HCT116 (cell line): Measurements from ENCODE around the gene OSBPL5. TPM values are rescaled to one million over a fixed set of nuclear protein-coding genes. Genes with fewer than 3 reads are reported as not detected.

Source experiments
- ATAC-seq: fragments of 200-7000 bp; cut with Tn5 transposase; 2 replicates; pipeline ENCODE4 v1.9.1; 2020; ENCODE audit warnings: mild to moderate bottlenecking, moderate library complexity
- BruUV-seq: library from RNA; stranded (reverse); fragments of 400-500 nt; replicated peaks from 2 replicates; lab custom pipeline; 2021; lab: Mats Ljungman, UMichigan
- CTCF ChIA-PET: fragments of 300-600 bp; sonication (Branson Sonifier 250); formaldehyde crosslinking; loops from one replicate; lab custom pipeline; 2021; ENCODE audit warnings: antibody characterized with exemption; lab: Charles Lee
- POLR2A ChIA-PET: fragments of 300-600, 350-600 bp; sonication (Branson Sonifier 250); formaldehyde crosslinking; loops from one replicate; lab custom pipeline; 2021; ENCODE audit warnings: antibody characterized with exemption; lab: Charles Lee
- RAD21 ChIA-PET, 2 experiments: fragments of 300-600 bp; sonication (Branson Sonifier 250); formaldehyde crosslinking; loops; one replicate each; lab custom pipeline; 2023; ENCODE audit warnings: low total read pairs in 2 of 2; ENCODE audit not compliant: uncharacterized antibody in 2 of 2, unreplicated experiment in 2 of 2, low non-redundant PET in 1 of 2; lab: Charles Lee
- DNase-seq: peaks from one replicate; pipeline ENCODE4 v3.0.0-alpha.2; 2010; ENCODE audit warnings: low read depth, low spot score
- H2AFZ ChIP-seq: fragments of 200-600 bp; shearing (Covaris generic), sonication (generic); 2 replicates; pipeline ENCODE4 v1.6.1; 2017; ENCODE audit warnings: low read depth, mixed run types, mixed read lengths, antibody characterized with exemption, low read length; ENCODE audit not compliant: poor library complexity, severe bottlenecking
- H3K27ac ChIP-seq: 2 replicates; pipeline ENCODE4 v1.5.1; 2012; ENCODE audit warnings: low read depth, low read length
- H3K27me3 ChIP-seq: fragments of 200-600 bp; sonication (generic); 2 replicates; pipeline ENCODE4 v1.6.1; 2016; ENCODE audit warnings: mixed run types, low read length, mixed read lengths; ENCODE audit not compliant: insufficient read depth
- H3K36me3 ChIP-seq, 2 experiments: fragments of 200-500 bp in 1 of 2; fragments of 200-600 bp in 1 of 2; sonication (Bioruptor generic) in 1 of 2; sonication (generic) in 1 of 2; 2 replicates each; pipeline versions ENCODE4 v1.5.1 to v1.6.1; 2014 to 2016; ENCODE audit warnings: low read length in 2 of 2, inconsistent platforms in 1 of 2, mixed read lengths in 1 of 2, mixed run types in 1 of 2; ENCODE audit not compliant: insufficient read depth in 2 of 2, control insufficient read depth in 1 of 2
- H3K4me1 ChIP-seq, 2 experiments: fragments of 200-600 bp in 1 of 2; sonication (generic) in 1 of 2; 2 replicates each; pipeline versions ENCODE4 v1.5.1 to v1.6.1; 2012 to 2017; ENCODE audit warnings: low read length in 2 of 2, inconsistent platforms in 1 of 2, mild to moderate bottlenecking in 1 of 2, mixed read lengths in 1 of 2, mixed run types in 1 of 2, moderate library complexity in 1 of 2; ENCODE audit not compliant: insufficient read depth in 2 of 2, control insufficient read depth in 1 of 2
- H3K4me2 ChIP-seq: fragments of 200-600 bp; sonication (generic); 2 replicates; pipeline ENCODE4 v1.6.1; 2017; ENCODE audit warnings: mixed run types, low read length, mixed read lengths
- H3K4me3 ChIP-seq, 2 experiments: fragments of 200-600 bp in 1 of 2; sonication (generic) in 1 of 2; replicated peaks in 1 of 2; 2 replicates each; pipeline ENCODE4 v1.5.1; 2011 to 2016; ENCODE audit warnings: low read length in 2 of 2, control low read depth in 1 of 2, low read depth in 1 of 2, mild to moderate bottlenecking in 1 of 2, mixed read lengths in 1 of 2, mixed run types in 1 of 2
- H3K79me2 ChIP-seq: fragments of 200-600 bp; sonication (generic); 2 replicates; pipeline ENCODE4 v1.6.1; 2017; ENCODE audit warnings: mild to moderate bottlenecking, mixed run types, low read length, moderate library complexity, mixed read lengths; ENCODE audit not compliant: insufficient read depth
- H3K9ac ChIP-seq: fragments of 200-600 bp; sonication (generic); 2 replicates; pipeline ENCODE4 v1.6.1; 2016; ENCODE audit warnings: low read length, mixed read lengths
- H3K9me2 ChIP-seq: fragments of 200-600 bp; sonication (generic), shearing (Covaris generic); 2 replicates; pipeline ENCODE4 v1.6.1; 2017; ENCODE audit warnings: mixed run types, mild to moderate bottlenecking, moderate library complexity; ENCODE audit not compliant: insufficient read depth
- H3K9me3 ChIP-seq, 2 experiments: fragments of 200-500 bp in 1 of 2; fragments of 200-600 bp in 1 of 2; sonication (Bioruptor generic) in 1 of 2; sonication (generic) in 1 of 2; 2 replicates each; pipeline ENCODE4 v1.6.1; 2014 to 2017; ENCODE audit warnings: low read length in 2 of 2, mixed read lengths in 2 of 2, inconsistent platforms in 1 of 2, low read depth in 1 of 2, mild to moderate bottlenecking in 1 of 2, mixed run types in 1 of 2, moderate library complexity in 1 of 2; ENCODE audit not compliant: control insufficient read depth in 1 of 2, insufficient read depth in 1 of 2
- H4K20me1 ChIP-seq: fragments of 200-600 bp; sonication (generic), shearing (Covaris generic); 2 replicates; pipeline ENCODE4 v1.6.1; 2017; ENCODE audit warnings: mixed run types, mild to moderate bottlenecking, moderate library complexity; ENCODE audit not compliant: insufficient read depth
- EZH2 ChIP-seq: fragments of 200-600 bp; sonication (generic); IDR thresholded peaks from 2 replicates; pipeline ENCODE4 v1.6.1; 2017; ENCODE audit warnings: antibody characterized with exemption, mixed run types
- FOSL1 ChIP-seq: IDR thresholded peaks from 2 replicates; pipeline ENCODE4 v1.6.1; 2012; ENCODE audit warnings: low read depth
- POLR2A ChIP-seq: IDR thresholded peaks from 2 replicates; pipeline ENCODE4 v1.7.0; 2011; ENCODE audit warnings: borderline replicate concordance; ENCODE audit not compliant: insufficient read depth, insufficient read length; ENCODE audit errors: extremely low read depth
- POLR2AphosphoS5 ChIP-seq: IDR thresholded peaks from 2 replicates; pipeline ENCODE4 v1.6.1; 2011; ENCODE audit warnings: mild to moderate bottlenecking, low read depth, low read length, moderate library complexity
- SIN3A ChIP-seq: IDR thresholded peaks from 2 replicates; pipeline ENCODE4 v1.6.1; 2012; ENCODE audit warnings: low read depth
- SP1 ChIP-seq: IDR thresholded peaks from 2 replicates; pipeline ENCODE4 v1.6.1; 2012; ENCODE audit warnings: low read depth
- ZFX ChIP-seq: fragments of 450-650 bp; IDR thresholded peaks from 2 replicates; pipeline ENCODE4 v1.6.1; 2017
- intact Hi-C: fragments of 100-400 bp; cut with micrococcal nuclease; formaldehyde crosslinking; loops from 2 replicates; pipeline ENCODE4 v1.10.0; 2022
- total RNA-seq: library from RNA; stranded (reverse); gene quantifications from one replicate; pipeline ENCODE4 v1.2.1, GENCODE V29; 2021; ENCODE audit not compliant: unreplicated experiment
- TF ChIP-seq, protein P1 (sequence below): IDR thresholded peaks from 2 replicates; pipeline ENCODE4 v1.6.1; 2011; ENCODE audit warnings: mild to moderate bottlenecking, low read length, moderate library complexity; ENCODE audit not compliant: insufficient replicate concordance; ENCODE audit errors: extremely low read depth

OSBPL5 gene
- total RNA-seq, 1 experiment from 2014 or later: 44.2 TPM

DNA sequence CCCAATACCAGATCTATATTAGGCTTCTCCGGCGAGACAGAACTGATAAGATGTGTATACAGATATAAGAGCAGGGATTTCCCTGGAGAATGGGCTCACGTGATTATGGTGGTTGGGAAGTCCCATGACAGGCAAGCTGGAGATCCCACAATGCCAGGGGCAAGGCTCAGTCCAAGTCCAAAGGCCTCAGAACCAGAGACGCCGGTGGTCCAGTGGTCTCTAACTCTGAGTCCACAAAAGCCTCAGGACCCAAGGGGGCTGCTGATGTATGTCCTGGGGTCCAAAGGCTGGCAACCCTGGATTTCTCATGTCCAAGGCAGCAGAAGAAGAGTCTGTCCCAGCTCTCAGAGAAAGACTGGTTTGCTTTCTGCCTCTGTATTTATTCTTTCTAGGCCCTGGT, 15.8 kb upstream of the OSBPL5 start:
- Histone ChIP-seq H3K36me3 (no peaks in the 10 kb centered on the region), H4K20me1 (no peaks in the 10 kb centered on the region), H3K9me3 (peaks cover 0 to 7% of the 10 kb centered on the region in 2 experiments; a peak in 1 of 4 replicates), H3K4me1 (no peaks in the 10 kb centered on the region), H3K4me3 (no peak overlapping the region), H3K79me2 (no peaks in the 10 kb centered on the region), H2AFZ (no peak overlapping the region), H3K27ac (no peak overlapping the region), H3K27me3 (no peaks in the 10 kb centered on the region), H3K9ac (no peak overlapping the region), H3K9me2 (no peaks in the 10 kb centered on the region), H3K4me2 (no peak overlapping the region)
- TF ChIP-seq POLR2AphosphoS5 (no peak), EZH2 (no peak), SIN3A (no peak)
- TF ChIP-seq, protein P1, sequence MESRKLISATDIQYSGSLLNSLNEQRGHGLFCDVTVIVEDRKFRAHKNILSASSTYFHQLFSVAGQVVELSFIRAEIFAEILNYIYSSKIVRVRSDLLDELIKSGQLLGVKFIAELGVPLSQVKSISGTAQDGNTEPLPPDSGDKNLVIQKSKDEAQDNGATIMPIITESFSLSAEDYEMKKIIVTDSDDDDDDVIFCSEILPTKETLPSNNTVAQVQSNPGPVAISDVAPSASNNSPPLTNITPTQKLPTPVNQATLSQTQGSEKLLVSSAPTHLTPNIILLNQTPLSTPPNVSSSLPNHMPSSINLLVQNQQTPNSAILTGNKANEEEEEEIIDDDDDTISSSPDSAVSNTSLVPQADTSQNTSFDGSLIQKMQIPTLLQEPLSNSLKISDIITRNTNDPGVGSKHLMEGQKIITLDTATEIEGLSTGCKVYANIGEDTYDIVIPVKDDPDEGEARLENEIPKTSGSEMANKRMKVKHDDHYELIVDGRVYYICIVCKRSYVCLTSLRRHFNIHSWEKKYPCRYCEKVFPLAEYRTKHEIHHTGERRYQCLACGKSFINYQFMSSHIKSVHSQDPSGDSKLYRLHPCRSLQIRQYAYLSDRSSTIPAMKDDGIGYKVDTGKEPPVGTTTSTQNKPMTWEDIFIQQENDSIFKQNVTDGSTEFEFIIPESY: no peak
- ATAC-seq (no peak), DNase-seq (no peak)
- POLR2A ChIA-PET: no interaction called here
- intact Hi-C loops: no loop called here
- CTCF ChIA-PET: no interaction called here
- no TSS peak for BruUV-seq
- RAD21 ChIA-PET: no interaction called here

DNA sequence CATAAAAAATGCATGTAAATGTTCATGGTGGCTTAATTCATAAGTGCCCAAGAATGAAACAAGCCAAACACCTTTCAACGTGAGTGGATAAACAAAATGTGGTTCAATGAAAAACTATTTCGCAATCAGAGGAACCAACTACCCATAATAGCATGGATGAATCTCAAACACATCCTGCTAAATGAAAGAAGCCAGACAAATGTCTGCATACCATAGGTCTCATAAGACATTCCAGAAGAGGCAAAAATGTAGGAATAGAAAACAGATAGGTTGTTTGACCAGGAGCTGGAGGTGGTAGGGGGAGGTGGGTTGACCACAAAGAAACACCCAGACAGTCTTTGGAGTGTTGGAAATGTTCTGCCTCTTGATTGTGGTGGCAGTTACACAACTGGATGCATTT, 13.2 kb upstream of the OSBPL5 start:
- no peaks in the 10 kb centered on the region for H3K4me1 ChIP-seq
- intact Hi-C loops: no loop called here
- TF ChIP-seq ZFX (no peak), POLR2AphosphoS5 (no peak), POLR2A (no peak), SP1 (no peak), FOSL1 (no peak)
- TF ChIP-seq, all 23 proteins: peak for 0
- ChIA-PET CTCF (no interaction called here), RAD21 (no interaction called here), POLR2A (no interaction called here)
- no peak overlapping the region for H3K9ac ChIP-seq
- no peak overlapping the region for H2AFZ ChIP-seq
- no peak for ATAC-seq
- H3K36me3 ChIP-seq: no peaks in the 10 kb centered on the region
- H3K9me2 ChIP-seq: no peaks in the 10 kb centered on the region
- H3K79me2 ChIP-seq: no peaks in the 10 kb centered on the region
- no peak overlapping the region for H3K4me2 ChIP-seq
- no peak for DNase-seq
- no peaks in the 10 kb centered on the region for H3K27me3 ChIP-seq
- peaks cover 0 to 9% of the 10 kb centered on the region in 2 experiments; a peak in 1 of 4 replicates for H3K9me3 ChIP-seq
- no peaks in the 10 kb centered on the region for H4K20me1 ChIP-seq
- H3K4me3 ChIP-seq: no peak overlapping the region
- no TSS peak for BruUV-seq
- no peak overlapping the region for H3K27ac ChIP-seq
